Tibial nerve (tissue), 4 donors: ENCODE results near the gene ITPRID2. TPM values are rescaled to one million over a fixed set of nuclear protein-coding genes. Genes with fewer than 3 reads are reported as not detected.
"Not testable (repeated sequence)": the region's sequence is repeated elsewhere in the genome, so short reads cannot be mapped to it uniquely, and the experiment has no call there.

Experiments used
- DNase-seq, 2 donors: peaks; one replicate each; pipeline ENCODE4 v3.0.0-alpha.2; 2019; ENCODE audit warnings: low spot score in 2 of 2
- H3K27ac ChIP-seq, 4 donors: fragments of 200-600 bp; sonication (generic) in 3 of 4; one replicate each; pipeline ENCODE4 v1.5.1; 2017 to 2019; ENCODE audit warnings: mild to moderate bottlenecking in 1 of 4
- H3K27me3 ChIP-seq, 2 donors: fragments of 200-600 bp; sonication (generic) in 1 of 2; one replicate each; pipeline versions ENCODE4 v1.5.1 to v1.6.0; 2017 to 2019
- H3K36me3 ChIP-seq, 3 donors: fragments of 200-600 bp; sonication (generic); one replicate each; pipeline ENCODE4 v1.5.1; 2018 to 2019
- H3K4me1 ChIP-seq, 4 donors: fragments of 200-600 bp; sonication (generic) in 3 of 4; one replicate each; pipeline ENCODE4 v1.5.1; 2017 to 2019
- H3K4me3 ChIP-seq, 4 donors: fragments of 200-600 bp; sonication (generic) in 3 of 4; one replicate each; pipeline ENCODE4 v1.5.1; 2017 to 2019; ENCODE audit warnings: mild to moderate bottlenecking in 1 of 4, moderate library complexity in 1 of 4
- H3K9me3 ChIP-seq, 4 donors: fragments of 200-600 bp; sonication (generic) in 3 of 4; one replicate each; pipeline ENCODE4 v1.5.1; 2017 to 2019
- CTCF ChIP-seq, 5 experiments: fragments of 200-600 bp in 3 of 5; fragments of 450-650 bp in 2 of 5; sonication (generic) in 3 of 5; IDR thresholded peaks; one replicate each; pipeline ENCODE4 v1.5.1; 2016 to 2019; ENCODE audit warnings: antibody characterized with exemption in 5 of 5, mild to moderate bottlenecking in 3 of 5, moderate library complexity in 2 of 5
- EP300 ChIP-seq, 2 donors: sonication (generic); formaldehyde crosslinking; IDR thresholded peaks; one replicate each; pipeline ENCODE4 v1.6.1; 2017; ENCODE audit warnings: antibody characterized with exemption in 2 of 2, mild to moderate bottlenecking in 1 of 2
- POLR2A ChIP-seq, 2 donors: fragments of 450-650 bp; IDR thresholded peaks; one replicate each; pipeline ENCODE4 v1.6.1; 2017; ENCODE audit warnings: antibody characterized with exemption in 2 of 2, mild to moderate bottlenecking in 2 of 2, moderate library complexity in 2 of 2
- WGBS, 2 donors: methylation state at CpG; one replicate each; pipeline ENCODE4 v1.1.5; 2018; 5-methylcytosine and 5-hydroxymethylcytosine counted together
- total RNA-seq, 4 donors: library from RNA; depleted of rRNA; stranded (reverse); fragments of >200 nt; gene quantifications; one replicate each; pipeline ENCODE4 v1.1.0, GENCODE V29; 2016

Gene ITPRID2
- total RNA-seq, 4 donors from 2014 or later, result 203 to 300 (median 245) TPM

GRCh38 chr2:181958726-181959125, 67.2 kb downstream of the ITPRID2 start:
- no peaks in the 10 kb centered on the region for H3K36me3 ChIP-seq

GRCh38 chr2:181959508-181959907, 68.0 kb downstream of the ITPRID2 start:
- Histone ChIP-seq H3K4me1 (peaks cover 0 to 6% (median 3%) of the 10 kb centered on the region in 4 donors), H3K27me3 (no peaks in the 10 kb centered on the region), H3K27ac (no peak overlapping the region), H3K4me3 (no peak overlapping the region), H3K36me3 (no peaks in the 10 kb centered on the region), H3K9me3 (no peaks in the 10 kb centered on the region)
- TF ChIP-seq CTCF (IDR thresholded peaks at IDR 0.05) (no peak), POLR2A (IDR thresholded peaks at IDR 0.05) (no peak), EP300 (IDR thresholded peaks at IDR 0.05) (no peak)
- no peak for DNase-seq

More at GRCh38 chr2:181958726-181959125, 67.2 kb downstream of the ITPRID2 start:
- Histone ChIP-seq H3K4me1 (peaks cover 0 to 14% (median 5%) of the 10 kb centered on the region in 4 donors), H3K27ac (no peak overlapping the region), H3K27me3 (no peaks in the 10 kb centered on the region), H3K4me3 (no peak overlapping the region), H3K9me3 (no peaks in the 10 kb centered on the region)
- WGBS, 2 donors, result 87 to 88% methylated on average over 1 of the region's 1 CpG
- no peak for DNase-seq
- no peak for TF ChIP-seq POLR2A (IDR thresholded peaks at IDR 0.05)
- no peak for TF ChIP-seq EP300 (IDR thresholded peaks at IDR 0.05)
- no peak for TF ChIP-seq CTCF (IDR thresholded peaks at IDR 0.05)

GRCh38 chr2:181961167-181961566, 69.6 kb downstream of the ITPRID2 start:
- not testable (repeated sequence) for H3K36me3 ChIP-seq, H3K4me3 ChIP-seq, DNase-seq, H3K4me1 ChIP-seq, H3K9me3 ChIP-seq, H3K27ac ChIP-seq, H3K27me3 ChIP-seq
- 96 to 100% methylated on average over 8 of the region's 8 CpGs for WGBS, 2 donors

- Histone ChIP-seq H3K36me3 (no peaks in the 10 kb centered on the region), H3K27ac (no peak overlapping the region), H3K4me3 (no peak overlapping the region), H3K9me3 (peaks cover 0 to 5% (median 0%) of the 10 kb centered on the region in 4 donors), H3K27me3 (no peaks in the 10 kb centered on the region), H3K4me1 (no peaks in the 10 kb centered on the region)
- no peak for DNase-seq
- TF ChIP-seq EP300 (IDR thresholded peaks at IDR 0.05), result no peak
- no peak for TF ChIP-seq CTCF (IDR thresholded peaks at IDR 0.05)
- TF ChIP-seq POLR2A (IDR thresholded peaks at IDR 0.05), result no peak
- 96 to 98% methylated on average over 20 of the region's 20 CpGs for whole genome bisulfite sequencing, 2 donors
Measured at GRCh38 chr2:181962142-181962541, 70.6 kb downstream of the ITPRID2 start.

GRCh38 chr2:181970160-181970794, 78.7 kb downstream of the ITPRID2 start:
- Histone ChIP-seq H3K4me1 (no peaks in the 10 kb centered on the region), H3K27ac (no peak overlapping the region), H3K36me3 (no peaks in the 10 kb centered on the region), H3K4me3 (no peak overlapping the region), H3K9me3 (peaks cover 0 to 7% (median 0%) of the 10 kb centered on the region in 4 donors), H3K27me3 (no peaks in the 10 kb centered on the region)
- TF ChIP-seq EP300 (IDR thresholded peaks at IDR 0.05) (no peak), POLR2A (IDR thresholded peaks at IDR 0.05) (no peak), CTCF (IDR thresholded peaks at IDR 0.05) (no peak)
- no peak for DNase-seq
- 85 to 86% methylated on average over 2 of the region's 2 CpGs for WGBS, 2 donors
